ENCODE results near the gene AMZ2.

Gene AMZ2

DNA sequence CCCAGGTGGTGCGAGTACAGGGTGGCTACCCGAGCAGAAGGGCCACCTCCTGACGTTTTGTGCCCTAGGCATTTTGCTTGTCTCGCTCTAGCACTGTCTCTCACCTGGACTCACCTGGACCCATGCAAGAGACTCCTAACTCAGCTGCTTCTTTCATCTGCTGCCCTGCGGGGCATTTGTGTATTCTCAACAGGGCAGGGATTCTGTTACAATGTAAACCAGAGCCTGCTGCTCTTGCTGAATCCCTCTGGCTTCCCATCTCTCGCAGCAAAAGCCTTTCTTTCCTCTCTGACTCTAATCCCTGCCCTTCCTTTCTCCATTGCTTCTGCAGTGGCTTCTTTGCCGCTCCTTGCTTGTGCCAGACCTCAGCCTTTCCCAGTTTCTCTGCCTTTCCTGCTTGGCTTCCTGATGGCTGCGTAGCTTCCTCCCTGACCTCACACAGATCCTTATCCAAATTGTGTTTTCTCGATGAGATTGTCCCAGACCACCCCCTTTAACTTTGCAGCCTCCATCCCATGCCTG, 53.7 kb downstream of the AMZ2 start:
- no peak for TF ChIP-seq CTCF (conservative IDR thresholded peaks at IDR 0.05; ENCODE audit: low read length)
- DNase-seq (ENCODE audit: low read depth) = no peak
- no peak overlapping the region for H3K4me3 ChIP-seq (ENCODE audit: low read length)

- DNase-seq (ENCODE audit: low read depth) = no peak
- H3K4me3 ChIP-seq (ENCODE audit: low read length) = no peak overlapping the region
- TF ChIP-seq CTCF (conservative IDR thresholded peaks at IDR 0.05; ENCODE audit: low read length) = no peak
Observed at GRCh38 chr17:68302066-68302564, 54.3 kb downstream of the AMZ2 start.

- TF ChIP-seq CTCF (conservative IDR thresholded peaks at IDR 0.05; ENCODE audit: low read length) = no peak
- H3K4me3 ChIP-seq (ENCODE audit: low read length) = no peak overlapping the region
- DNase-seq (ENCODE audit: low read depth) = no peak
Observed at GRCh38 chr17:68302666-68303065, 54.8 kb downstream of the AMZ2 start.

GRCh38 chr17:68304706-68305105, 56.9 kb downstream of the AMZ2 start:
- no peak for TF ChIP-seq CTCF (conservative IDR thresholded peaks at IDR 0.05; ENCODE audit: low read length)
- DNase-seq (ENCODE audit: low read depth) = no peak

DNA sequence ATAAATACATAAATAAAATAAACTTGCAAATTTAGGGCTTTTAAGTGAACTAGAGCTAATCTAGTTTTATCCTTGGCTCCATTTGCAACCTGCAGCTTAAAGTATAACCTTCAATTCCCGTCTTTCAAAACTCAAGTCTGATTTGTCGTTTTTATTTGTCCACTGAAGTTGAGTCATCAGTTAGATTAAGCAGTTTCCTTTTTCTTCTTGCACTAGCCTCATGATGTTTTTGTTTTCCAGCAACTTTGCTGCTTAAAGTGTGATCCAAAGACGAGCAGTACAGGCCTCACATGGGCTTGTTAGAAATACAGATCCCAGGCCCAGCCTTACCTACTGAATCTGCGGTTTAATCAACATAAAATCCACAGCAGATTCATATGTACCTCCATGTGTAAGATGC, 57.3 kb downstream of the AMZ2 start:
- no peak for TF ChIP-seq CTCF (conservative IDR thresholded peaks at IDR 0.05; ENCODE audit: low read length)
- H3K4me3 ChIP-seq (ENCODE audit: low read length) = no peak overlapping the region
- no peak for DNase-seq (ENCODE audit: low read depth)

More at GRCh38 chr17:68304706-68305105, 56.9 kb downstream of the AMZ2 start:
- no peak overlapping the region for H3K4me3 ChIP-seq (ENCODE audit: low read length)
